GM18519 (cell line): Measurements from ENCODE around the gene GALNT18.

Experiments
- ATAC-seq: cut with Tn5 transposase; IDR thresholded peaks from one replicate; pipeline ENCODE4 v1.9.1; 2021; ENCODE audit warnings: mild to moderate bottlenecking, moderate library complexity; ENCODE audit not compliant: unreplicated experiment, low FRiP score

Gene GALNT18

GRCh38 chr11:11535611-11536010 is 86.2 kb downstream of the GALNT18 start:
- ATAC-seq, result no peak

- ATAC-seq, result no peak
Observed at GRCh38 chr11:11534981-11535380, 86.8 kb downstream of the GALNT18 start.

- no peak for ATAC-seq
Observed at GRCh38 chr11:11533751-11534150, 88.1 kb downstream of the GALNT18 start.

- no peak for ATAC-seq
Observed at GRCh38 chr11:11533057-11533456, 88.7 kb downstream of the GALNT18 start.

GRCh38 chr11:11532574-11532973 is 89.2 kb downstream of the GALNT18 start:
- ATAC-seq, result no peak

- ATAC-seq, result no peak
Observed at GRCh38 chr11:11531131-11531908, 90.5 kb downstream of the GALNT18 start.

- ATAC-seq, result no peak
Observed at GRCh38 chr11:11528986-11529385, 92.8 kb downstream of the GALNT18 start.

- ATAC-seq, result no peak
Observed at GRCh38 chr11:11525283-11525682, 96.5 kb downstream of the GALNT18 start.

GRCh38 chr11:11524436-11525061 is 97.3 kb downstream of the GALNT18 start:
- no peak for ATAC-seq

- ATAC-seq, result no peak
Observed at GRCh38 chr11:11522591-11522990, 99.2 kb downstream of the GALNT18 start.

- ATAC-seq, result no peak
Observed at GRCh38 chr11:11521306-11522002, 100.4 kb downstream of the GALNT18 start.

- no peak for ATAC-seq
Observed at GRCh38 chr11:11520231-11521015, 101.4 kb downstream of the GALNT18 start.

- no peak for ATAC-seq
Observed at GRCh38 chr11:11519184-11519583, 102.6 kb downstream of the GALNT18 start.

- ATAC-seq, result no peak
Observed at GRCh38 chr11:11514246-11514645, 107.6 kb downstream of the GALNT18 start.

GRCh38 chr11:11513422-11513821 is 108.4 kb downstream of the GALNT18 start:
- ATAC-seq, result no peak

- no peak for ATAC-seq
Observed at GRCh38 chr11:11512929-11513328, 108.9 kb downstream of the GALNT18 start.

GRCh38 chr11:11512502-11512901 is 109.3 kb downstream of the GALNT18 start:
- ATAC-seq, result no peak

- no peak for ATAC-seq
Observed at GRCh38 chr11:11512090-11512489, 109.7 kb downstream of the GALNT18 start.

- no peak for ATAC-seq
Observed at GRCh38 chr11:11510939-11511338, 110.9 kb downstream of the GALNT18 start.

- ATAC-seq, result no peak
Observed at GRCh38 chr11:11505692-11506091, 116.1 kb downstream of the GALNT18 start.

GRCh38 chr11:11505190-11505589 is 116.6 kb downstream of the GALNT18 start:
- no peak for ATAC-seq
